Ureter (tissue), 1 donor: Measurements from ENCODE around the gene GRIN1. TPM values are rescaled to one million over a fixed set of nuclear protein-coding genes. Genes with fewer than 3 reads are reported as not detected.
"Not testable (repeated sequence)": the region's sequence is repeated elsewhere in the genome, so short reads cannot be mapped to it uniquely, and the experiment has no call there.

Source experiments
- DNase-seq: peaks from one replicate; pipeline ENCODE4 v3.0.0-alpha.2; 2020; ENCODE audit warnings: low spot score
- total RNA-seq: library from RNA; stranded (reverse); gene quantifications from one replicate; pipeline ENCODE4 v1.2.4, GENCODE V29; 2023
- donor health status: DM: yes; HTN: yes; CAD: no.

The GRIN1 gene
- total RNA-seq, 1 donor from 2014 or later: 0.21 TPM

GRCh38 chr9:137128862-137129455 is 10.0 kb upstream of the GRIN1 start:
- no peak for DNase-seq

- DNase-seq: peak; percentile 81
Measured at GRCh38 chr9:137129456-137130175, 9.3 kb upstream of the GRIN1 start.

- no peak for DNase-seq
Measured at GRCh38 chr9:137130176-137130755, 8.7 kb upstream of the GRIN1 start.

GRCh38 chr9:137134191-137134590 is 4.8 kb upstream of the GRIN1 start:
- DNase-seq: no peak

- not testable (repeated sequence) for DNase-seq
Measured at GRCh38 chr9:137135154-137135553, 3.8 kb upstream of the GRIN1 start.

- no peak for DNase-seq
Measured at GRCh38 chr9:137136261-137136880, 2.6 kb upstream of the GRIN1 start.

- no peak for DNase-seq
Measured at GRCh38 chr9:137136881-137137607, 1.9 kb upstream of the GRIN1 start.

GRCh38 chr9:137138058-137138721 is 764 bp upstream of the GRIN1 start:
- no peak for DNase-seq

- no peak for DNase-seq
Measured at GRCh38 chr9:137139468-137140150, 655 bp downstream of the GRIN1 start.

GRCh38 chr9:137140151-137141012 is 1.4 kb downstream of the GRIN1 start:
- DNase-seq: no peak

- no peak for DNase-seq
Measured at GRCh38 chr9:137141050-137141810, 2.3 kb downstream of the GRIN1 start.

GRCh38 chr9:137141976-137142936 is 3.3 kb downstream of the GRIN1 start:
- DNase-seq: no peak

- no peak for DNase-seq
Measured at GRCh38 chr9:137143459-137143858, 4.5 kb downstream of the GRIN1 start.

- DNase-seq: no peak
Measured at GRCh38 chr9:137145731-137146526, 7.0 kb downstream of the GRIN1 start.

GRCh38 chr9:137146527-137146918 is 7.6 kb downstream of the GRIN1 start:
- DNase-seq: no peak

- no peak for DNase-seq
Measured at GRCh38 chr9:137147091-137147792, 8.3 kb downstream of the GRIN1 start.

- DNase-seq: no peak
Measured at GRCh38 chr9:137147793-137148160, 8.8 kb downstream of the GRIN1 start.
